GM19099 (cell line): Measurements from ENCODE around the gene CABP4.

ENCODE experiments used
- POLR2A ChIP-seq: IDR thresholded peaks from 3 replicates; pipeline ENCODE4 v1.6.1; 2011; ENCODE audit warnings: low read depth; ENCODE audit not compliant: insufficient read length; ENCODE audit errors: extremely low read depth

The CABP4 gene

DNA sequence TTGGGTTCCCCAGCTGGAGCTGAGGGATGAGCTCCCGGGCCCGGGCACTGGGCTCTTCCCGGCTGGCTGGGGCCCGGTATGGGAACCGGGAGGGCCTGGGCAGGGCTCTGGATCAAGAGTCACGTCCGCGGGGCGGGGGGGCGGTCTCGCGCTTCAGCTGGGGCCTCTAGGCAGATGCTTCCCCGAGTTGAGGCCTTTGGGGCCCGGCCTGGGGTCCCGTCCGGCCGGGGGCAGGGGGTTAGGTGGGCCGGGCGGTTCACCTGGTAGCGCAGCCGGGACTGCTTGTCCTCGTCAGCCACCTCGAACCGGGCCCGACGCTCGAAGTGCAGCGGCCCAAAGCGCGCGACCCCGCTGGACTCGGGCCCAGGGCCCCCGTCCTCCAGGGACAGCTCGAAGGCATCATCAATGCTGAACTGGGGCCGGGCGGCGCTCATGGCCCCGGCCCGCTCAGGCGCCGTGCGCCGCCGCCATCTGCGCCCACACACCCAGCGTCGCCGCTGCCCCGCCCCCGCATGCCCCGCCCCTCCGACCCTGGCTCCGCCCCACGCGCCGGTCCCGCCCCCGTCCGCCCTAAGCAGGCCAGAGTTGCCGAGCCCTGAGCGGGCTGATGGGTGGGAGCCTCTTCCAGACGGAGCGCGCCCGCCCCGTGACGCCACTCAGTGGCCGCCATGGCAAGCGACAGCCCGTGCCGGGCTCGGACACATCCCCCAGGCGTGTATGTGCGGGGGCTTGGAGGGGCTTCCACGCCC lies 13.8 kb downstream of the CABP4 start, which contains the start of gene TMEM134:
TMEM134 (minus strand) TSS at position 493 of the 749 bp plus-strand sequence; CDS start at position 434, 59 bp downstream.
- TF ChIP-seq POLR2A: peak; percentile 83

DNA sequence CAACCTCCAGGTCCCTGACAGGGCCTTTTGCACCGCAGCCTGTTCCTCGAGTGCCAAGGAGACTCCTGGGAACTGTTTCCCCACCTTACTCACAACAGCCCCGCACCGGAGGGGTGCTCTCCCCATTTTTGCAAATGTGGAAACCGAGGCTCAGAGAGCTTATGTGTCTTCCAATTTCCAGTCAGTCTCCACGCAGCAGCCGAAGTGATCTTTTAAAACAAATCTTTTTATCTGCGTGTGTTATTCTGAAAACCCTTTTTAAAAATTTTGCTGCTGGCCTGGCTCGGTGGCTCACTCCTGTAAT lies 14.3 kb downstream of the CABP4 start:
- no peak for TF ChIP-seq POLR2A

DNA sequence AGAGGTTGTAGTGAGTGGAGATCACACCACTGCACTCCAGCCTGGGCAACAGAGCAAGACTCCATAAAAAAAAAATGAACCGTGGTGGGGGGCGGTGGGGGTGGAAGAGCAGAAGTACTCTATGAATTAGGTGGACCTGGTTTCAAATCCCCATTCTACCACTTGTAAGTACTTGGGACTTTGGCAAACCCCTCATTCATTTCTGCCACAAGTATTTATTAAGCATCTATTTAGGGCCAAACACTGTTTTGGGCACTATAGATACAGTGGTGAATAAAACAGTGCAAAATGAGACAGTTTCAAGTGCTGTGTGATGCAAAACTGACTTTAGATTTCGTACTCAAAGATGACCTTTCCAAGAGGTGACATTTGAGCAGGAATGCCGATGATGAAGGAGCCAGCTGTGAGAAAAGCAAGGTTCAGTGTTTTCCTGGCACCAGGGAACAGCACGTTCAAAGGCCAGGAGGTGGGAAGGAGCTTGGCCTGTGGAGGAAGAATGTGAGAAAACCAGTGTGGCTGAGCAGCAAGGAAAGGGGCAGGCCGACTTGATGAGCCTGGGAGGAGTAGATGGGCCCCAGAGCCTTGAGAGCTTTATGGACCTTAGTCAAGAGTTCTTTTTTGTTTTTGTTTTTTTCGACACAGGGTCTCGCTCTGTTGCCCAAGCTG lies 15.3 kb downstream of the CABP4 start:
- TF ChIP-seq POLR2A: no peak

DNA sequence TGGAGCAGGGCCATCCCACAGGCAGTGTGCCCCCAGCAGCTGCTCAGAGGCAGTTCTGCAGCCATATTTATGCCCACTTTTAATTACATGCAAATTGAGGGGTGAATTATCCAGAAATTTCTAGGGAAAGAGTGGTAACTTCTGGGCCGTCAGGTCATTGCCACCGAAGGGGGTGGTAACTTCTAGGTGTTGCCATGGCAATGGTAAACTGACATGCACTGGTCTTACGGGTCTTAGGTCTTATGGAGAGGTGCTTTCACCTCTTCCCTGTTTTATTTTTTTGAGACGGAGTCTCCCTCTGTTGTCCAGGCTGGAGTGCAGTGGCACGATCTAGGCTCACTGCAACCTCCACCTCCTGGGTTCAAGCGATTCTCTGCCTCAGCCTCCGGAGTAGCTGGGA lies 17.7 kb downstream of the CABP4 start:
- no peak for TF ChIP-seq POLR2A

DNA sequence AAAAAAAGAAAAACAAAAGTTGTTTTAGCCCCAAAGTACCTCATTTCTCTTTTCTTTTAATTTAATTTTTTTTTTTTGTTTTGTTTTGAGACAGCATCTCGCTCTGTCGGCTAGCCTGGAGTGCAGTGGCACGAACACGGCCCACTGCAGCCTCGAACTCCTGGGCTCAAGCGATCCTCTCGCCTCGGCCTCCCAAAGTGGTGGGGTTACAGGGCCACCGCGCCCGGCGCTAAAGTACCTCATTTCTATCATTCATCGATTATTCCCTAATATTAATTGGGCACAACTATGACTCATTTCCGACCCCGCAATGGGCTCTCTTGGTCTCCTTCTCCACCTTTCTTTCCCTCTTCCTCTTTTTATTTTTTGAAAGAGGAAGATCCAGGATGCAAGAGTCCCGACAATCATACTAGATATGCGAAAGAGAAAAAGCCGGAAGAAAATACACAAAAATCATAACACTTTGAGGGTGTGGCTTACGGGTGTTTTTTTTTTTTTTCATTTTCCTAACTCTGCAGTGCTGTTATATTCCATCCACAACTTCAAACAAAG lies 27.2 kb downstream of the CABP4 start:
- no peak for TF ChIP-seq POLR2A

DNA sequence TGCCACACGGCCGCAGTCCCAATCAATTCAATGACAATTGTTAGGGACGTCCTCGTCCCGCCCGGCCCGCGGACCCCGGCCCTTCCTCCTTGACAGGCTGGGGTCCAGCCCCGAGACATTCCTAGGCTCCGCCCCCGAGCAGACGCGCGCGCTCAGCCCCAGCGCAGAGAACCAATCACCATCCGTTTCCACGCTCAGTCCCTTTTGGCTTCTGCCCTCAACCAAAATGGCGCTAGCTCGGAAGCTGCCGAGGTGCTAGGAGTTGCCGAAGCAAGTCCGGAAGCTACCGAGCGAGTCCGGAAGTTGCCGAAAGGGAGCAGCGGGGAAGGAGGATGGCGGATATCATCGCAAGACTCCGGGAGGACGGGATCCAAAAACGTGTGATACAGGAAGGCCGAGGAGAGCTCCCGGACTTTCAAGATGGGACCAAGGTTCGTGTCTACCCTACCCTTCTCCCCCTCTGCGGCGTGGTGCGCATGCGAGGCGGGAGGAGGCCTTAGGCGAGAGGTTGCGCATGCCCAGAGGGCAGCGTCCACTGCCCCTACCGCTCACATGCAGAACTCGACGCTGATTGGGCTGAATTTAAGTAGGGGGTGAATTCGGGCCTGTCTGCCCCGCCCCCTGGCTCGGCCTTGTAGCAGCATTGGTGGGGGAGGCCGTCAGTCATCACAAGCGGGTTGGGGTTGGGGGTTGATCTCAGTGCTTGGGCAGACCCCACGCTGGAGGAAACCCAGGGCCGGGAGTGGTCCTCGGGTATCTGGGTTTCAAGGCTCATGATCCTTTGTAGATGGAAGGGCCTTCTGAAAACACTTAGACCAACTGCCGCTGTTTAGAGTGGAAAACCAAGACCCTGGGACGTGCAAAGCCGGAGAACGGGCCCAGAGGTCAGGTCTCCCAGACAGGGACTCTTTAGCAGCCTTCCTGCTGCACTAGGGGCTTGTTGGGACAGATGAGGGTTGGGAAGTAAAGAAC lies 28.0 kb downstream of the CABP4 start, which contains the start of gene AIP:
AIP (plus strand) TSS at position 200 of the 972 bp plus-strand sequence; CDS start at position 333, 133 bp downstream.
- peak; percentile 73 for TF ChIP-seq POLR2A

DNA sequence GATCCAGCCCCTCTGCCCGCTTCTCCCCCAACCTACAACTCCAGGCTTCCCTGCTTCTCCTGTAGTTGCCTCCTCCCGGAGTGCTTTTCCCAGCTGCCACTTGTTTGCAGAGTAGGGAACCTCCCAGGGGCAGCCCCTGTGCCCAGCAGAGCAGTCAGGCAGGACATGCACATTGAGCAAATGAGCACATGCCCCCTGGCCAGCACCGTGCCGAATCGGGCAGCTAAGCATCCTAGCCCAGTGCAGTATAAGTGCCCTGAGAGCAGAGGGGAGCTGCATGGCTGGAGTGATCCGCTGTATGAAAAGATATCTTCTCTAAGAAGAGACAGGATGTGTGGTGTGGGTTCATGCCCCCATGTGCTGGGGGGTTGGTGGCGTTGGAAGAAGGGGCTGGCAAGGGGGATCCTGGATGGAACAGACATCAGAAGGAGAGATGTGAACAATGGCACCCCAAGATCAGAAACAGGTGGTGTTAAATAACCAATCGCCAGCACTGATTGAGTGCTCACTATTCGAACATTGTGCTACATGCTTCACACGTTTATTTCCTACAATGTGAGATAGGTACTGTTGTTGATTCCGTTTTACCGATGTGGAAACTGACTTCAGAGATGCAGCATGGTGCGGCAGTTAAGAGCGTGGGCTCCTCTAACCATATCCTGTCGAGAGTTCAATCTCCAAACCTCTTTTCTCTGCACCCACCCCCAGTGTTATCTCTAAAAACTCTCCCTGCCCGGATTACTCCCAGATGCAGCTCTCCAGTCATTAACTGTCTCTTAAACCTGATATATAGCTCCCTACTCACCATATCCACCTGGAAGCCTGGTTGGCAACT lies 28.9 kb downstream of the CABP4 start:
- TF ChIP-seq POLR2A: no peak

DNA sequence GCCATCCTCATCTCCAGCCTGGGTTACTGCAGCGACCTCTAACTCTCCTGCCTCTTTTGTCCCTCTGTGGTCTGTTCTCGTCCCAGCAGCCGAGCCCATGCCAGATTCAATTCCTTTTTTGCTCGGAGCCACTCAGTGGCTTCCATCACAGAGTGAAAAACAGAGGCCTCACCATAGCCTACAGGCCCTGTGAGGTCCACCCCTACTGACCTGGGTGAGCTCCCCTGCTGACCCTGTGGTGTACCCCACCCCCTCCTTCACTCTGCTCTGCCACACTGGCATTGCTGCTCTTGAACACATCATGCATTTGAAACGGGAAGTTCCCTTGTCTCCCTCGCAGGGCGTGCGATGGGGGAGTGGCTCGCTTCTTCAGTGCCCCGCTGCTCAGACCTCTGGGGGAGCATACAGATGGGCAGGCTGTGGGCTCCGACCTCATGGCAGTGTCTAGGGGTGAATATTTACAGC lies 29.7 kb downstream of the CABP4 start:
- no peak for TF ChIP-seq POLR2A

DNA sequence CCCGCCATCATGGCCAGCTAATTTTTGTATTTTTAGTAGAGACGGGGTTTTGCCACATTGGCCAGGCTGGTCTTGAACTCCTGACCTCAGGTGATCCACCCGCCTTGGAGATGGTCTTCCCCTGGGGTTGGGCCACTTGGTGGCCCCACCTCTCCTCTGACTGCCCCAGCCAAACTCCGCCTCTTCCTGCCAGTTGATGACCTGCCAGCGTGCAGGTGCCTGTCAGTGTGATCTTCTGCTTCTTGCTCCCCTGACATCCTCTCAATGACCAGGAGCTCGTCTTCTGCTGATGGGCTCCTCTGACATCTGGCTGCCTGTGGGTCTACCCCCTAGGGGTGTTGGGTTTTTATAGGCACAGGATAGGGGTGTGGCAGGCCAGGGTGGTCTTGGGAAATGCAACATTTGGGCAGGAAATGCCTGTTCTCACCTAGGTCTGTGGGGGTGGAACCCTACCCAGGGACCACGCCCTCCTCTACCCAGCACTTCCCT lies 30.8 kb downstream of the CABP4 start:
- peak; percentile 92 for TF ChIP-seq POLR2A

DNA sequence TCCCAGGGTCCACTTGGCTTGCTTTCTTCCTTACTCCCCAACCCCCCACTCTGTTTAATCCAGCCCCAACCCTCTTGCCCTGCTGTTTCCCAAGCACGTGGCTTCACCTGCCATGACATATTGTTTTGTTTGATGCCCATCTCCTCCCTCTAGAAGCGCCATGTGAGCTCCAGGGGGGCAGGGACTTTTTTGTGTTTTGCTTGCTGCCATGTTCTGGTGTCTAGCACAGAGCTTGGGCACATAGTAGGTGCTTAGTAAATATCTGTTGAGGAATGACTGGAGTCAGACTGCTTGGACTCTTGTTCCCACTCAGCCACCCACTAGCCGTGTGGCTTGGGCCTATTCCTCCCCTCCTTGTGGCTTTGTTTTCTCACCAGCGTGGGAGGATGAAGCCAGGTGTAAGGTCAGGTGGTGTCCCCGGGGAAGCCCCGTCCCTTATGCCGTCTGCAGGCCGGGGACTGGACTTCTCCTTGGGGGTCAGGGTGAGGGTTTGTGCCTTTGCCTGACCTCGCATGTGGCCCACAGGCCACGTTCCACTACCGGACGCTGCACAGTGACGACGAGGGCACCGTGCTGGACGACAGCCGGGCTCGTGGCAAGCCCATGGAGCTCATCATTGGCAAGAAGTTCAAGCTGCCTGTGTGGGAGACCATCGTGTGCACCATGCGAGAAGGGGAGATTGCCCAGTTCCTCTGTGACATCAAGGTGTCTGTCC lies 31.5 kb downstream of the CABP4 start:
- no peak for TF ChIP-seq POLR2A

DNA sequence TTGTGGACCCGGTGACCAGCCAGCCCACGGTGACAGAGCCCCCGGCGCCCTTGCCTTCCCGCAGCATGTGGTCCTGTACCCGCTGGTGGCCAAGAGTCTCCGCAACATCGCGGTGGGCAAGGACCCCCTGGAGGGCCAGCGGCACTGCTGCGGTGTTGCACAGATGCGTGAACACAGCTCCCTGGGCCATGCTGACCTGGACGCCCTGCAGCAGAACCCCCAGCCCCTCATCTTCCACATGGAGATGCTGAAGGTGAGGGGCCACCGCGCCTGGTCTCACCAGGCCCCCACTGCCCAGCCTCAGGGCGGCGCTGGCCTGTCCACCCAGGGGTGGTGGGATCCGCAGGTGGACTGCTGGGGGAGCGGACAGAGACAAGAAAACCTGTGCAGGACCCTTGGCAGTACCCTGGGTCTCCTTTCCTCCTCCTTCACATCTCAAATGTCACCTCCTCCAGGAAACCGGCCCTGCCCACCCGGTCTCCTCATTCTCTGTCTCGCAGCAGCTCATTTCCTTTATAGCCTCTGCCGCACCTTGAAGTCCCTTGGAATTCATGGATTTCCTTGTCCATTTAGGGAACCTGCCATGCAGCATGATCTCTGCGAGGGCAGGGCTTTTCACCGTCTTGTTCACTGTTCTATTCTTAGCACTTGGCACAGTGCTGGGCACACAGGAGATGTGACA lies 34.2 kb downstream of the CABP4 start:
- TF ChIP-seq POLR2A: no peak

DNA sequence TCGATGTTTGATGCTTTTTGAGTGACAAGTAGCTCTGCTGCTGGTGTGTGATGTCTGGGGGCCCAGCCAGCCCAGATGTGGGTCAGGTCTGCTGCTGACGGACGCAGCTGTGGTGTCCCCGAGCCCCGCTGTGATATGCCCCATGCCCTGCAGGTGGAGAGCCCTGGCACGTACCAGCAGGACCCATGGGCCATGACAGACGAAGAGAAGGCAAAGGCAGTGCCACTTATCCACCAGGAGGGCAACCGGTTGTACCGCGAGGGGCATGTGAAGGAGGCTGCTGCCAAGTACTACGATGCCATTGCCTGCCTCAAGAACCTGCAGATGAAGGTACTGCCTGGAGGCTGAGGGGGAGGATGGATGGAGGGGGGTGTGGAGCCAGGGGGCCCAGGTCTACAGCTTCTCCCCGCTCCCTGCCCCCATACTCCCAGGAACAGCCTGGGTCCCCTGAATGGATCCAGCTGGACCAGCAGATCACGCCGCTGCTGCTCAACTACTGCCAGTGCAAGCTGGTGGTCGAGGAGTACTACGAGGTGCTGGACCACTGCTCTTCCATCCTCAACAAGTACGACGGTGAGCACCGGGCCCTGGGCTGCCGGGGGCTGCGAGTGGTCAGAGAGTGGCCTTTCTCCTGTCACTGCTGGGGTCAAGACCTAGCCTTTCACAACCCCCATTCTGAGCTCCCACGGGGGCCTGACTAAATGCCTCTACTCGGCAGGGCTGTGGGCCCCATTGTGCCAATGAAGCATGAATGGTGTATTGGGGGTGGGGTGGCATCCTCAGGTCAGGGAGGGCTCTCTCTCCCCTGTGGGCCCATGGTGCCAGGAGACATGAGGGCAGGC lies 35.0 kb downstream of the CABP4 start:
- TF ChIP-seq POLR2A: no peak
